HEK293 (cell line): ENCODE data around the gene DIP2C.

ENCODE experiments used
- CTCF ChIA-PET: fragments of 350-600 bp; formaldehyde crosslinking; extraction: SDS; loops from one replicate; lab custom pipeline; 2021; ENCODE audit warnings: antibody characterized with exemption; lab: Yijun Ruan, JAX
- POLR2A ChIA-PET: fragments of 300-600 bp; formaldehyde crosslinking; extraction: SDS; loops from one replicate; lab custom pipeline; 2020; ENCODE audit warnings: antibody characterized with exemption, inconsistent platforms; lab: Yijun Ruan, JAX
- H3K27ac ChIP-seq: fragments of 200-500 bp; sonication (Bioruptor generic); 2 replicates; pipeline ENCODE4 v1.5.1; 2014; ENCODE audit warnings: low read depth, low read length, control low read depth, inconsistent platforms; ENCODE audit errors: extremely low read depth
- H3K36me3 ChIP-seq, 2 experiments: fragments of 200-500 bp in 1 of 2; sonication (Bioruptor generic) in 1 of 2; 1 replicate in 1 of 2; 2 replicates in 1 of 2; pipeline ENCODE4 v1.5.1; 2014 to 2017; ENCODE audit warnings: inconsistent platforms in 2 of 2, low read length in 2 of 2; ENCODE audit not compliant: control insufficient read depth in 2 of 2, insufficient read depth in 1 of 2
- H3K4me1 ChIP-seq: fragments of 200-500 bp; sonication (Bioruptor generic); 2 replicates; pipeline ENCODE4 v1.5.1; 2014; ENCODE audit warnings: mild to moderate bottlenecking, low read length, inconsistent platforms; ENCODE audit not compliant: control insufficient read depth, insufficient read depth
- H3K4me3 ChIP-seq: 2 replicates; pipeline ENCODE4 v1.5.1; 2011; ENCODE audit warnings: low read depth, mild to moderate bottlenecking, control low read depth, low read length, moderate library complexity
- H3K9me3 ChIP-seq: fragments of 200-500 bp; sonication (Bioruptor generic); 2 replicates; pipeline ENCODE4 v1.5.1; 2014; ENCODE audit warnings: low read depth, low read length, inconsistent platforms; ENCODE audit not compliant: control insufficient read depth, insufficient read depth
- INSM2 ChIP-seq: fragments of 450-650 bp; formaldehyde crosslinking; IDR thresholded peaks from 2 replicates; pipeline ENCODE4 v1.5.1; 2016; ENCODE audit warnings: missing biosample characterization, missing genetic modification characterization
- ZNF239 ChIP-seq: fragments of 450-650 bp; formaldehyde crosslinking; IDR thresholded peaks from 2 replicates; pipeline ENCODE4 v1.5.1; 2016; ENCODE audit warnings: missing biosample characterization, missing genetic modification characterization
- ZNF398 ChIP-seq: fragments of 450-650 bp; formaldehyde crosslinking; IDR thresholded peaks from 2 replicates; pipeline ENCODE4 v1.5.1; 2017; ENCODE audit warnings: missing biosample characterization, missing genetic modification characterization
- ZNF561 ChIP-seq: fragments of 450-650 bp; IDR thresholded peaks from 2 replicates; pipeline ENCODE4 v1.5.1; 2018; ENCODE audit warnings: missing biosample characterization, missing genetic modification characterization, borderline replicate concordance
- ZNF596 ChIP-seq: fragments of 450-650 bp; IDR thresholded peaks from 2 replicates; pipeline ENCODE4 v1.5.0; 2018; ENCODE audit warnings: missing biosample characterization, mild to moderate bottlenecking, missing genetic modification characterization, moderate library complexity
- ZSCAN30 ChIP-seq: fragments of 450-650 bp; IDR thresholded peaks from 2 replicates; pipeline ENCODE4 v1.5.1; 2018; ENCODE audit warnings: missing biosample characterization, mild to moderate bottlenecking, missing genetic modification characterization, moderate library complexity
- ZXDB ChIP-seq: fragments of 450-650 bp; formaldehyde crosslinking; IDR thresholded peaks from 2 replicates; pipeline ENCODE4 v1.5.1; 2016; ENCODE audit warnings: missing biosample characterization, missing genetic modification characterization
- TF ChIP-seq, protein P1 (sequence below): fragments of 450-650 bp; IDR thresholded peaks from 2 replicates; pipeline ENCODE4 v1.5.1; 2018; ENCODE audit warnings: missing biosample characterization, mild to moderate bottlenecking, missing genetic modification characterization
- TF ChIP-seq, protein P2 (sequence below): fragments of 450-650 bp; formaldehyde crosslinking; IDR thresholded peaks from 2 replicates; pipeline ENCODE4 v1.5.1; 2016; ENCODE audit warnings: missing biosample characterization, missing genetic modification characterization
- TF ChIP-seq, protein P3 (sequence below): fragments of 450-650 bp; formaldehyde crosslinking; IDR thresholded peaks from 2 replicates; pipeline ENCODE4; 2016; ENCODE audit warnings: missing biosample characterization, missing genetic modification characterization

DIP2C gene

GRCh38 chr10:279232-279631 is 410.2 kb downstream of the DIP2C start:
- Histone ChIP-seq H3K27ac (no peak overlapping the region), H3K4me3 (no peak overlapping the region), H3K36me3 (peaks cover 0 to 63% of the 10 kb centered on the region in 2 experiments; a peak in 1 of 3 replicates), H3K4me1 (peaks cover 2% of the 10 kb centered on the region; the same call in 1 of the 2 replicates), H3K9me3 (no peaks in the 10 kb centered on the region)
- POLR2A ChIA-PET, result no interaction called here
- TF ChIP-seq ZNF561, result no peak
- no peak for TF ChIP-seq ZXDB (tag by site-specific recombination)
- TF ChIP-seq, protein P1, sequence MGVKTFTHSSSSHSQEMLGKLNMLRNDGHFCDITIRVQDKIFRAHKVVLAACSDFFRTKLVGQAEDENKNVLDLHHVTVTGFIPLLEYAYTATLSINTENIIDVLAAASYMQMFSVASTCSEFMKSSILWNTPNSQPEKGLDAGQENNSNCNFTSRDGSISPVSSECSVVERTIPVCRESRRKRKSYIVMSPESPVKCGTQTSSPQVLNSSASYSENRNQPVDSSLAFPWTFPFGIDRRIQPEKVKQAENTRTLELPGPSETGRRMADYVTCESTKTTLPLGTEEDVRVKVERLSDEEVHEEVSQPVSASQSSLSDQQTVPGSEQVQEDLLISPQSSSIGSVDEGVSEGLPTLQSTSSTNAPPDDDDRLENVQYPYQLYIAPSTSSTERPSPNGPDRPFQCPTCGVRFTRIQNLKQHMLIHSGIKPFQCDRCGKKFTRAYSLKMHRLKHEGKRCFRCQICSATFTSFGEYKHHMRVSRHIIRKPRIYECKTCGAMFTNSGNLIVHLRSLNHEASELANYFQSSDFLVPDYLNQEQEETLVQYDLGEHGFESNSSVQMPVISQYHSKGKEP (tag by site-specific recombination), result no peak
- TF ChIP-seq, protein P2, sequence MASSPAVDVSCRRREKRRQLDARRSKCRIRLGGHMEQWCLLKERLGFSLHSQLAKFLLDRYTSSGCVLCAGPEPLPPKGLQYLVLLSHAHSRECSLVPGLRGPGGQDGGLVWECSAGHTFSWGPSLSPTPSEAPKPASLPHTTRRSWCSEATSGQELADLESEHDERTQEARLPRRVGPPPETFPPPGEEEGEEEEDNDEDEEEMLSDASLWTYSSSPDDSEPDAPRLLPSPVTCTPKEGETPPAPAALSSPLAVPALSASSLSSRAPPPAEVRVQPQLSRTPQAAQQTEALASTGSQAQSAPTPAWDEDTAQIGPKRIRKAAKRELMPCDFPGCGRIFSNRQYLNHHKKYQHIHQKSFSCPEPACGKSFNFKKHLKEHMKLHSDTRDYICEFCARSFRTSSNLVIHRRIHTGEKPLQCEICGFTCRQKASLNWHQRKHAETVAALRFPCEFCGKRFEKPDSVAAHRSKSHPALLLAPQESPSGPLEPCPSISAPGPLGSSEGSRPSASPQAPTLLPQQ, result no peak
- TF ChIP-seq ZNF398, result no peak
- CTCF ChIA-PET, result no interaction called here

GRCh38 chr10:278707-279106 is 410.8 kb downstream of the DIP2C start:
- no peak for TF ChIP-seq ZNF398
- TF ChIP-seq ZSCAN30 (tag by site-specific recombination), result no peak
- TF ChIP-seq ZNF239 (tag by site-specific recombination), result no peak
- CTCF ChIA-PET, result no interaction called here

DNA sequence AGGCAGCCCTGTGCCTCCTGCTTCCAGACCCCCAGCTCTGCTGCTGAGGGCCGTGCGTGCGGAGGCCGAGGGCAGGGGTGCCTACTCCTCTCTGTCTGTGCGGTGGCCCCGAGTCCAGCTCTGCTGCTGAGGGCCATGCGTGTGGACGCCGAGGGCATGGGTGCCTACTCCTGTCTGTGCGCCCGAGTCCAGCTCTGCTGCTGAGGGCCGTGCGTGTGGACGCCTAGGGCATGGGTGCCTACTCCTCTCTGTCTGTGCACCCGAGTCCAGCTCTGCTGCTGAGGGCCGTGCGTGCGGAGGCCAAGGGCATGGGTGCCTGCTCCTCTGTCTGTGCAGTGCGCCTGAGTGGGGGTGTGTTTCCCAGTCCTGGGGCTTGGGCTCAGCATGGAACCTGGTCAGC is 411.5 kb downstream of the DIP2C start:
- no peaks in the 10 kb centered on the region for H3K9me3 ChIP-seq
- POLR2A ChIA-PET, result no interaction called here
- TF ChIP-seq, protein P3, sequence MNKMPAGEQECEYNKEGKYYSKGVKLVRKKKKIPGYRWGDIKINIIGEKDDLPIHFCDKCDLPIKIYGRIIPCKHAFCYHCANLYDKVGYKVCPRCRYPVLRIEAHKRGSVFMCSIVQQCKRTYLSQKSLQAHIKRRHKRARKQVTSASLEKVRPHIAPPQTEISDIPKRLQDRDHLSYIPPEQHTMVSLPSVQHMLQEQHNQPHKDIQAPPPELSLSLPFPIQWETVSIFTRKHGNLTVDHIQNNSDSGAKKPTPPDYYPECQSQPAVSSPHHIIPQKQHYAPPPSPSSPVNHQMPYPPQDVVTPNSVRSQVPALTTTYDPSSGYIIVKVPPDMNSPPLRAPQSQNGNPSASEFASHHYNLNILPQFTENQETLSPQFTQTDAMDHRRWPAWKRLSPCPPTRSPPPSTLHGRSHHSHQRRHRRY (tag by site-specific recombination), result no peak
- no peak for TF ChIP-seq INSM2 (tag by site-specific recombination)
- no peak for TF ChIP-seq ZNF596 (tag by site-specific recombination)
- peaks cover 2% of the 10 kb centered on the region; the same call in 1 of the 2 replicates for H3K4me1 ChIP-seq
- no peak overlapping the region for H3K27ac ChIP-seq
- CTCF ChIA-PET, result interaction anchor here (0.6 kb wide), 1 partner anchor 177 kb away, joined by 3 read pairs; no protein-coding TSS in a partner anchor
- H3K4me3 ChIP-seq, result no peak overlapping the region
- peaks cover 0 to 55% of the 10 kb centered on the region in 2 experiments; a peak in 1 of 3 replicates for H3K36me3 ChIP-seq

More at GRCh38 chr10:278707-279106, 410.8 kb downstream of the DIP2C start:
- Histone ChIP-seq H3K27ac (no peak overlapping the region), H3K9me3 (no peaks in the 10 kb centered on the region), H3K4me3 (no peak overlapping the region), H3K36me3 (peaks cover 0 to 58% of the 10 kb centered on the region in 2 experiments; a peak in 1 of 3 replicates), H3K4me1 (peaks cover 2% of the 10 kb centered on the region; the same call in 1 of the 2 replicates)
- POLR2A ChIA-PET, result no interaction called here
